ENCODE results near the gene COX8C. TPM values are rescaled to one million over a fixed set of nuclear protein-coding genes. Genes with fewer than 3 reads are reported as not detected.

COX8C gene
- total RNA-seq, 6 donors from 2014 or later: not detected

- no peaks in the 10 kb centered on the region for H3K27me3 ChIP-seq
- H3K36me3 ChIP-seq: no peaks in the 10 kb centered on the region
- H3K4me3 ChIP-seq: no peak overlapping the region
- H3K27ac ChIP-seq: no peak overlapping the region
- WGBS, 2 donors: 87 to 89% methylated on average over 4 of the region's 4 CpGs
- DNase-seq (no peak), ATAC-seq (ENCODE audit: low FRiP score in 2 of 2) (no peak)
- no peak for TF ChIP-seq EP300 (IDR thresholded peaks at IDR 0.05)
- no peak for TF ChIP-seq POLR2A (IDR thresholded peaks at IDR 0.05)
- no peak for TF ChIP-seq POLR2AphosphoS5 (IDR thresholded peaks at IDR 0.05)
- no peak for TF ChIP-seq CTCF (IDR thresholded peaks at IDR 0.05)
- H3K4me1 ChIP-seq: peaks cover 4 to 13% (median 5%) of the 10 kb centered on the region in 4 donors
- peaks cover 0 to 4% (median 0%) of the 10 kb centered on the region in 4 donors for H3K9me3 ChIP-seq
These were observed 9.7 kb upstream of the COX8C start for GRCh38 chr14:93337143-93337753.

GRCh38 chr14:93337884-93338283 is 9.1 kb upstream of the COX8C start:
- no peak for TF ChIP-seq POLR2AphosphoS5 (IDR thresholded peaks at IDR 0.05)
- 95 to 100% methylated on average over 2 to 6 of the region's 7 CpGs for WGBS, 2 donors

GRCh38 chr14:93343266-93343665 is 3.7 kb upstream of the COX8C start:
- WGBS, 2 donors: 29 to 49% methylated on average over 1 of the region's 1 CpG
- H3K4me1 ChIP-seq: no peaks in the 10 kb centered on the region
- no peaks in the 10 kb centered on the region for H3K9me3 ChIP-seq
- H3K27me3 ChIP-seq: no peaks in the 10 kb centered on the region
- H3K27ac ChIP-seq: no peak overlapping the region
- no peaks in the 10 kb centered on the region for H3K36me3 ChIP-seq
- no peak for TF ChIP-seq POLR2A (IDR thresholded peaks at IDR 0.05)
- TF ChIP-seq POLR2AphosphoS5 (IDR thresholded peaks at IDR 0.05): no peak
- no peak for TF ChIP-seq CTCF (IDR thresholded peaks at IDR 0.05)
- no peak for TF ChIP-seq EP300 (IDR thresholded peaks at IDR 0.05)
- no peak for DNase-seq
- H3K4me3 ChIP-seq: no peak overlapping the region
- ATAC-seq (ENCODE audit: low FRiP score in 2 of 2): no peak

More at GRCh38 chr14:93337884-93338283, 9.1 kb upstream of the COX8C start:
- Histone ChIP-seq H3K4me3 (no peak overlapping the region), H3K27ac (no peak overlapping the region), H3K27me3 (no peaks in the 10 kb centered on the region), H3K9me3 (peaks cover 0 to 4% (median 0%) of the 10 kb centered on the region in 4 donors), H3K36me3 (no peaks in the 10 kb centered on the region), H3K4me1 (peaks cover 4 to 13% (median 5%) of the 10 kb centered on the region in 4 donors)
- ATAC-seq (ENCODE audit: low FRiP score in 2 of 2): no peak
- peak in 1 of 2 donors; percentile 33 for DNase-seq

- ATAC-seq (ENCODE audit: low FRiP score in 2 of 2): no peak
- WGBS, 2 donors: 75 to 78% methylated on average over 2 of the region's 2 CpGs
These were observed 3.2 kb upstream of the COX8C start for GRCh38 chr14:93343797-93344196.

GRCh38 chr14:93347850-93348249 is 868 bp downstream of the COX8C start:
- WGBS, 2 donors: 80 to 85% methylated on average over 8 of the region's 8 CpGs
- Histone ChIP-seq H3K4me1 (no peaks in the 10 kb centered on the region), H3K36me3 (no peaks in the 10 kb centered on the region), H3K27ac (no peak overlapping the region), H3K27me3 (no peaks in the 10 kb centered on the region), H3K4me3 (no peak overlapping the region), H3K9me3 (no peaks in the 10 kb centered on the region)
- TF ChIP-seq POLR2AphosphoS5 (IDR thresholded peaks at IDR 0.05) (no peak), EP300 (IDR thresholded peaks at IDR 0.05) (no peak), CTCF (IDR thresholded peaks at IDR 0.05) (no peak), POLR2A (IDR thresholded peaks at IDR 0.05) (no peak)
- DNase-seq (no peak), ATAC-seq (ENCODE audit: low FRiP score in 2 of 2) (no peak)

More at GRCh38 chr14:93343797-93344196, 3.2 kb upstream of the COX8C start:
- DNase-seq: no peak
- Histone ChIP-seq H3K36me3 (no peaks in the 10 kb centered on the region), H3K4me3 (no peak overlapping the region), H3K9me3 (no peaks in the 10 kb centered on the region), H3K27me3 (no peaks in the 10 kb centered on the region), H3K4me1 (no peaks in the 10 kb centered on the region), H3K27ac (no peak overlapping the region)
- TF ChIP-seq CTCF (IDR thresholded peaks at IDR 0.05) (no peak), EP300 (IDR thresholded peaks at IDR 0.05) (no peak), POLR2A (IDR thresholded peaks at IDR 0.05) (no peak), POLR2AphosphoS5 (IDR thresholded peaks at IDR 0.05) (no peak)

Measured in upper lobe of left lung (tissue), 6 donors.